NOMO-1 treated with DMSO at 0.1 percent for 48 hours (cell line): ENCODE data around the gene SLC5A10.
"Not testable (repeated sequence)": the region's sequence is repeated elsewhere in the genome, so short reads cannot be mapped to it uniquely, and the experiment has no call there.

Source experiments
- DNase-seq: peaks from one replicate; lab custom pipeline; 2025; ENCODE audit not compliant: unreplicated experiment; lab: John Stamatoyannopoulos, UW

The SLC5A10 gene

DNA sequence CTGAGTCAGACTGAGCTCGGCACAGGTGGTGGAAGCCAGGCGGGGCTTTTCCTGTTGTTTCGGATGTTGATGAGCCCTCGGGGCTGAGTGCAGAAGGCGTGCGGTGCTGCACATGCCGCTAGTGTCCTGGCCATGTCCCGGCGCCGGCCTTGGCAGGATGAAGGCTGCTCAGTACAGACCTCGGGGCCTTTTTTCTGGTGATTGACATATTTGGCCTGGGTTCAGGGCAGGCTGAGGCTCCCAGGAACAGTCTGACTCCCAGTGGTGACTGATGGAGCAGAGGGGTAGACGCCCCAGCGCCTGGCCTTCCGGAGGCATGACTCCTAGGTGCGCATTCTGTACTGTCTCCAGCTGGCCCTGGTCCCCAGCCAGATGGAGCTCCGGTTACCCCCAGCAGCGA lies 86.0 kb downstream of the SLC5A10 start:
- not testable (repeated sequence) for DNase-seq

GRCh38 chr17:19038730-19039129 lies 86.8 kb downstream of the SLC5A10 start:
- DNase-seq: not testable (repeated sequence)

- not testable (repeated sequence) for DNase-seq
Observed at GRCh38 chr17:19040350-19040749, 88.4 kb downstream of the SLC5A10 start.

DNA sequence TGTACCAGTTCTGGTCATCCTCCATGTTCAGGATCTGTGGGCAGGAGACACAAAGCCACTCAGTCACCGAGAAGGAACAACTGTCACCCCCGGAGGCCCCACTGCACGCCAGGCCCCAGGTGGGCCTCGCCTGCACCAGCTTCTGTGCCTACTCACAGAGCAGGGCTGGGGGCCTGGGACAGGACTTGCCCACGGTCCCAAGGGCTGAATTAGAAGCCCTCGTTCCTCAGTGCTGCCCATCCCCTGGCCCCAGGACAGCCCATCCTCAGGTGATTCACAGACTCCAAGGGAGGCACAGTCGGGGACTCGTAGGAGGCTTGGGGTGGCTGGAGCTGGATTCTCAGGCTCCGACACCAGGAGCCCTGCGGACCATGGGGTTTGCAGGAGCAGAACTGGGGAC lies 89.9 kb downstream of the SLC5A10 start:
- DNase-seq: not testable (repeated sequence)

GRCh38 chr17:19042369-19042768 lies 90.4 kb downstream of the SLC5A10 start:
- DNase-seq: not testable (repeated sequence)

DNA sequence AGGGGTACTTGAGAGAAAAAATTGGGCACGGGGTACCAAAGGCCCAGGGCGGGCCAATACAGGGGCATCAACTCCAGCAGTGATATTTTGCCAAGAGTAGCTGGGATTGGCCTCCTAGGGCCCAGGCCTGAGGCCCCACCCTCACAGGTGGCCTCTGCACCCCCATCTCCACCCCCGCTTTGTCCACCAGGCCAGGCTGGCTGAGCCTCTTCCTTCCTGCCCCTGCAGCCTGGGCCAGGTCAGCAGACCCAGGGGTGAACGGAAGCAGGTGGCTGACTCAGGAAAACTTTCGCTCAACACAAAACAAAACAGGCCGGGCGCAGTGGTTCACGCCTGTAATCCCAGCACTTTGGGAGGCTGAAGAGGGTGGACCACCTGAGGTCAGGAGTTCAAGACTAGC lies 91.1 kb downstream of the SLC5A10 start:
- not testable (repeated sequence) for DNase-seq

- DNase-seq: not testable (repeated sequence)
Observed at GRCh38 chr17:19044643-19045042, 92.7 kb downstream of the SLC5A10 start.

DNA sequence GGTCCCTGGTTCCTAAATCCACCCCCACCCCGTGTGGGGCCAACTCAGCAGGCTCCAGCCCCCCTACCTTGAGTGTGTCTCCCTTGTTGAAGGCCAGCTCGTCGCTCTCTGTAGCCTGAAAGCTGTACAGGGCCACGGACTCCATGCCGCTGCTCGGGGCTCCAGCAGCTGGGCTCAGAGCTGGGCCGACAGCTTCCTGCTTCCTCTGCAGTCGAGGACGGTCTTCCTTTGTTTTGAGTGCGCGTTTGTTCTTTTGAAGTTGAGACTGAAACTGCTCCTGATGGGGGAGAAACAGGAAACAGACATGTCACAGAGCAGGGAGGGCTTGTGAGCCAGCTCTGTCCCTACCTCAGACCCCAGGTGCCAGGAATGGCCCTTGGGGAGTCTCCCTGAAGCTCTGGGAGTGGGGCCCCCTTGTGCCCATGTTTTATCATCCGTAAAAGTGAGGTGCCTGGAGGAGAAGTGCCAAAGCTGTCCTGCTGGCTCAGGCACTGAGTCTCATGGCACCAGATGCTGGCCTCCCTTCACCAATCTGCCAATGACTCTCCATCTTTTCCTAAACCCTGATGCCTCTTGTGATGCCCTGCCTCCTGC lies 94.9 kb downstream of the SLC5A10 start, which contains the start of gene GRAP:
Gene GRAP (minus strand): TSS at position 176 of the 594 bp plus-strand sequence. CDS start 31 bp downstream, at position 145.
- DNase-seq: not testable (repeated sequence)

- not testable (repeated sequence) for DNase-seq
Observed at GRCh38 chr17:19047510-19047909, 95.5 kb downstream of the SLC5A10 start.

GRCh38 chr17:19048826-19049225 lies 96.9 kb downstream of the SLC5A10 start:
- DNase-seq: not testable (repeated sequence)

GRCh38 chr17:19055447-19055846 lies 103.5 kb downstream of the SLC5A10 start:
- DNase-seq: not testable (repeated sequence)

GRCh38 chr17:19062009-19062717 lies 110.2 kb downstream of the SLC5A10 start:
- DNase-seq: not testable (repeated sequence)

DNA sequence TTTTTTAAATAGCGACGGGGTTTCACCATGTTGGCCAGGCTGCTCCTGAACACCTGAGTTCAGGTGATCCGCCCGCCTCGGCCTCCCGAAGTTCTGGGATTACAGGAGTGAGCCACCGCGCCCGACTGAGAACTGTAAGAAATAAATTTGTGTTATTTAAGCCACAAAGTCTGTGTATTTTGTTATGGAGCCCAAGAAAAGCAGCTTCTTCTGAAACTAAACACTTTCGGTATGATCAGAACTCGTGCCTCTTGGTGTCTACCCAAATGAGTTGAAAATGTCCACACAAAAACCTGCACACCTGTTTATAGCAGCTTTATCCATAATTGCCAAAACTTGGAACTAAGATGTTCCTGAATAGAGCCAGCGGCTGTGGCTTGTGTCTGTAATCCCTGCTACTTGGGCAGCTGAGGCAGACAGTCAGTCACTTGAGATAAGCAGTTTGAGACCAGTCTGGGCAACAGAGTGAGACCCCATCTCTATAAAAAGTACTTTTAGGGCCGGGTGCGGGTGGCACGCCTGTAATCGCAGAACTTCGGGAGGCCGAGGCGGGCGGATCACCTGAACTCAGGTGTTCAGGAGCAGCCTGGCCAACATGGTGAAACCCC lies 110.9 kb downstream of the SLC5A10 start:
- not testable (repeated sequence) for DNase-seq

GRCh38 chr17:19063326-19063956 lies 111.5 kb downstream of the SLC5A10 start:
- DNase-seq: not testable (repeated sequence)

GRCh38 chr17:19064378-19064777 lies 112.4 kb downstream of the SLC5A10 start:
- not testable (repeated sequence) for DNase-seq

GRCh38 chr17:19070318-19071168 lies 118.6 kb downstream of the SLC5A10 start:
- not testable (repeated sequence) for DNase-seq
